ENCODE measurements around the gene TSBP1.
"Not testable (repeated sequence)": the region's sequence is repeated elsewhere in the genome, so short reads cannot be mapped to it uniquely, and the experiment has no call there.

TSBP1 gene

DNA sequence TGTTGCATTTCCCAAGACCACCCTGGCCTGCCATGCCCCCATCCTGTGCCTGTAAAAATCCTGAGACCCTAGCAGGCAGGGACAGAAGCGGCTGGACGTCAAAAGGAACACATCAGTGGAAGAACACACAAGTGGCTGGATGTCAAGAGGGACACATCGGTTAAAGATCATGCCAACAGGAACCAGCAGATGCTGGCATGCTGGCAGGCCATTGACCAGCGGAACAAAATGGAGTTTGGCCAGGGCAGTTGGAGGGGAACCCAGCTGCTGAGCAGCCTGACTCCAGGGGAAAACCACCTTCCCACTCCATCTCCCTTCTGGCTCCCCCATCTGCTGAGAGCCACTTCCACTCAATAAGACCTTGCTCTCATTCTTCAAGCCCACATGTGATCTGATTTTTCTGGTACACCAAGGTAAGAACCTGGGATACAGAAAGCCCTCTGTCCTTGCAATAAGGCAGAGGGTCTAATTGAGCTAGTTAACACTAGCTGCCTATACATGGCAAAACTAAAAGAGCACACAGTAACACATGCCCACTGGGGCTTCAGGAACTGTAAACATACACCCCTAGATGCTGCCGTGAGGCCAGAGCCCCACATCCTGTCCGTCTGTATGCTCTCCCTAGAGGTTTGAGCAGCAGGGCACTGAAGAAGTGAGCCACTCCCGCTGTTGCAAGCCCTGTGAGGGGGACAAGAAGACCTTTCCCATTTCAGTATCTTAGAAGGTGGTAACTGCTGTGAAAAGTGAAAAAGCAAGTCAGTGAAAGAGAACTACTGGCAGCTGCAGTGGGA, 4.2 kb upstream of the TSBP1 start:
- no peak for DNase-seq

DNA sequence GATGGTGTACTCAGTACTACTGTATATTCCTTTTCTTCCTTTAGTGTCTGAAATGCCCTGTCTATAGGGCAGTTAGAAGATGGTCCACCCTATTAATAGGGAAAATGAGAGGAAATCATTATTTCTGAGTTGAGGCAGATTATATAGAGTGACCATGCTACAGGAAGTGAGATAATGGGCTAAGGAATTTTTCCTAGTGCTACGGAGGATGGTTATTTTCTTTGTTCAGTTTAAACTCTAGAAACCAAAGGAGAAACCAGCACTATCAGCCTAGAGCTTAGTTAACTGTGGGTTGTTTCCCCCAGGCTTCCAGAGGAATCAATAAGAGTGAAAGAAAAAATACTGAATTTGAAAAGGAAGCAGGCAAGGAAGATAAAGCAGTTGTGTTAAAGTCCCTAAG, 474 bp downstream of the TSBP1 start:
- no peak for DNase-seq

DNA sequence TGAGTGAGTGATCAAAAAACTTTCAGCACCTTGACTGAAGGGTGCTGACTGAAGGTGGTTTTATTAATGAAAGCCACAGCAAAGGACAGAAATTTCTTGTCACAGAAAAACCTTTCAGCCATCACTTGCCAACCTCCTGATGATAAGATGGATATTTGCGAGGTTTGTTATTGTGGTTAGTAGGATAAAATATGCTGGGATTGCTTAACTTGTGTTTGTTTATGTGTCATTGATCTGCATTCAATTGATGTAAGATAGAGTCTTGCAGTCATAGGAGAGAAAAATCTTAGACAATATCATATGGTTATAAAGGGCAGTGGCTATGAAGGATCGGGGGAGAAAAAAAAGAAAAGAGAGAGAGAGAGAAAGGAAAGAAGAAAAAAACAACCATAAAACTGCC, 1.2 kb downstream of the TSBP1 start:
- no peak for DNase-seq

DNA sequence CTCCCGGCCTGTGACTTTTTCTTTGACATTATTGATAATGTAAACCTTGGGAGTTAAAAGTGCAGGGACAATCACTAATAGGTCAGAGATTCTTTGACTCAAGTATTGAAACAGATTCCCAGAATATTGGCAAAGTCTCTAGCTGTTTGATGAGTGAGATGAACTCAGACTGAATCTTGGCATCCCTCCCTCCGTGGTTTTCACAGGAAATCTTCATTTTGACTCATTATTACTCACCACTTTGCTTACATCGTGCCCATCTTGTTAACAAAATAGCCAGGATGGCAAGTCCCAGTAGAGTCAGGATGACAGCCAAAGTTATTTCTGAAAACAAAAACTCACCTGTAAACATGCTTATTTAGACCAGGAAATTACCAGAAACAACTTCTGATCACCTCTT, 2.0 kb downstream of the TSBP1 start:
- no peak for DNase-seq

DNA sequence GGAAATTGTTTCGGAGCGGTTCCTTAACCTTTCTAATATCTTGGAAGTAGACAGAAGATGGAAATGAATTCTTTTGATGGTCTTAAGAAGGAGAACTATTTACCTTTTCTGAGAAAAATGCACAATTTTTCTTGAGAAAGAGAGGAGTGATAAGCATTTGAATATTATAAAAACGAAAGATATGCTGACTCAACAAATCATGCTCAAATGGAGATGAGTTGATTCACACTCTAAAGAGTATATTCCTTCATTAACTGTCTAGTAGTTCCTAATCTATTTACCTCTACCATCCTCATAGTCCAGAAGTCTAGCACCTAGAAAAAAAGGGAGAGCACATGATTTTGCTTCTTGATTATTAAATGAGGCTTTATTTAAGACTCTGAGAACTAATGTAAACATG, 4.1 kb downstream of the TSBP1 start:
- no peak for DNase-seq

DNA sequence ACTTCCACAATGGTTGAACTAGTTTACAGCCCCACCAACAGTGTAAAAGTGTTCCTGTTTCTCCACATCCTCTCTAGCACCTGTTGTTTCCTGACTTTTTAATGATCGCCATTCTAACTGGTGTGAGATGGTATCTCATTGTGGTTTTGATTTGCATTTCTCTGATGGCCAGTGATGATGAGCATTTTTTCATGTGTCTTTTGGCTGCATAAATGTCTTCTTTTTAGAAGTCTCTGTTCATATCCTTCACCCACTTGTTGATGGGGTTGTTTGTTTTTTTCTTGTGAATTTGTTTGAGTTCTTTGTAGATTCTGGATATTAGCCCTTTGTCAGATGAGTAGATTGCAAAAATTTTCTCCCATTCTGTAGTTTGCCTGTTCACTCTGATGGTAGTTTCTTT, 12.5 kb downstream of the TSBP1 start:
- not testable (repeated sequence) for DNase-seq

DNA sequence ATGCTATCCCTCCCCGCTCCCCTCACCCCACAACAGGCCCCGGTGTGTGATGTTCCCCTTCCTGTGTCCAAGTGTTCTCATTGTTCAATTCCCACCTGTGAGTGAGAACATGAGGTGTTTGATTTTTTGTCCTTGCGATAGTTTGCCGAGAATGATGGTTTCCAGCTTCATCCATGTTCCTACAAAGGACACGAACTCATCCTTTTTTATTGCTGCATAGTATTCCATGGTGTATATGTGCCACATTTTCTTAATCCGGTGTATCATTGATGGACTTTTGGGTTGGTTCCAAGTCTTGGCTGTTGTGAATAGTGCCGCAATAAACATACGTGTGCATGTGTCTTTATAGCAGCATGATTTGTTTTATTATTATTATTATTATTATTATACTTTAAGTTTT, 13.2 kb downstream of the TSBP1 start:
- not testable (repeated sequence) for DNase-seq

DNA sequence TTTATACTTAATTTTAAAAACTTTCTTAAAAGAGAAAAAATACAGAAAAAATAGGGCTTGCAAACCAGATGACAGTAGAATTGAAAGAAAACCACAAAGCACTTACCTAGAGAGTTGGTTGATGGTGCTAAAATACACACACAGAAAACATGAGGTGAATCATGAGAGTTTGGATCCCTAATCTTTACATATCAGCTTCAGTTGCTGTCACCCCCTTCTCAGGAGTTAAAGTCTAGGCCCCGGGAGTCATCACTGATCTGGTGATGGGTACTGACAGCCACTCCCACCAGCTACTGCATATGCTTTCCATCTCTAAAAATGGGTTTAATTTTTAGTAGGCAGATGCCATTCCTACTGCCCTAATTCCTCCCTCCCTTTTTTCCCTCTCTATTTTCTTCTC, 16.7 kb downstream of the TSBP1 start:
- no peak for DNase-seq

DNA sequence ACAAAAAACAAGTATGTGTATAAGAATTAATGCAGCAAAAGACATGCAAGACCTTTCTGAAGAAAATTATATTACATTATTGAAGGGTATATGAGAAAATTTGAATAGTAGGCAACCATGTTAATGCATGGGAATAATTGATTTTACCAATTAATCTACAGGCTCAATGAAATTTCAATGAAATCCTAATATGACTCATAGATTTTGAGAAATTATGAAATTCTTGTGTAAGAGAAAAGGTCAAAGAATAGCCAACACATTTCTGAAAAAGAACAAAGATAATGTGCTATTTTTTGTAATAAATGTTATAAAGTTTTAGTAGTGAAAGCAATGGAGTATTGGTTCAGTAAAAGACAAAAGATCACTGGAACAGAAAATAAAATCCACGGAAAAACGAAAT, 18.4 kb downstream of the TSBP1 start:
- DNase-seq: no peak

DNA sequence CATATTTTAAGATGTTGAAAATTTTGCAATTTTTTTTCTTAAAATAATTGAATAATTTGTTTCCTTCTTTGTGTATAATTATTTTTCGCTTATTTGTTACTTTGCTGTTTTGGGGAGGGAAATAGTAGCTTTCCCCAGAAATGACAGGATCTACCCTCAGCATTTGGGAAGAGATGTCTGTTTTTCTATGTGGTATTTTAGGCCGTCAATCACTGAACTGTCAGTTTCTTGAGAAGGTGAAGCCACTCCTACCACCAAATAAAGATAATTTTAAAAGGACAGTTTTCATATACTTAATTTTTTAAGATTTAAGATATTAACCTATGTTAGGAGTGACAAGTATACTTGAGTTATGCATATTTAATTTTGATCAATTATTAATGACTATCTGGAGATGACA, 31.5 kb downstream of the TSBP1 start:
- no peak for DNase-seq

DNA sequence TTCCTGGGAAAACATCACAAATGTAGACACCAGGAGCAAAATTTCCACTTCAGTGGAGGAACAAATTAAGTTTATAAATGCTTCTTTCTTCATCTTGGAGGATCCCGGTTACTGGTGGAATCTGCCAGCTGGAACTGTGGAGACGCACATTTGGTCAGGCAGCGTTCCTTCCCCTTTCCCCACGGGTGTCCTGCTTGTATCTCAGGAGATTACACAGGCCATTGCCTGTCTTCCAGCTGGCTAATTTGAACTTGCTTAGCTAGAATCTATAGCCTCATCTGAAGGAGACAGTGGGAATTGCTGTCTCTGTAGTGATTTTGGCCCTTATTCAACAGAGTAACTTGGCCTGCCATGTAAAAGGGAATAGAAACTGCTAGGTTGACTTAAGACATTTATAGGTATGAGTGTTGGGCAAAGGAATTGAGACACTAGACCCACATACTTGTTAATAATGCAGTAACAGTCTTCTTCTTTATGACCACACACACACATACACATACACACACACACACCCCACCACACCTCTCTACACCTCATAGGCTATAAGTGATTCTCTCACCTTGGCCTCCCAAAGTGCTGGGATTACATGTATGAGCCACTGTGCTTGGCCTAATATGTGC, 34.4 kb downstream of the TSBP1 start:
- no peak for DNase-seq

DNA sequence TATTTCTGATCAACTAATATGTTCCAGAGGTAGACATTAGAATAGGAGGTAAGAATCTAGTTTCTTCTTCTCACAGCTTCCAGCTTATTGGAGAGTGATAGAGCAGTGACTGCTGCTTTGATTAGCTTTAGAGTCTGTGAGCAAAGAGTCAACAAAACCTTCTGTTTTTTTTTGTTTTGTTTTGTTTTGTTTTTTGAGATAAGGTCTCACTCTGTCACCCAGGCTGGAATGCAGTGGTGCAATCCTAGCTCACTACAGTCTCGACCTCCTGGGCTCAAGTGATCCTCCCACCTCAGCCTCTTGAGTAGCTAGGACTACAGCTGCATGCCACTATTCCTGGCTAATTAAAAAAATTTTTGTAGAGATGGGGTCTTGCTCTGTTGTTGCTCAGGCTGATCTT, 39.3 kb downstream of the TSBP1 start:
- DNase-seq: no peak

DNA sequence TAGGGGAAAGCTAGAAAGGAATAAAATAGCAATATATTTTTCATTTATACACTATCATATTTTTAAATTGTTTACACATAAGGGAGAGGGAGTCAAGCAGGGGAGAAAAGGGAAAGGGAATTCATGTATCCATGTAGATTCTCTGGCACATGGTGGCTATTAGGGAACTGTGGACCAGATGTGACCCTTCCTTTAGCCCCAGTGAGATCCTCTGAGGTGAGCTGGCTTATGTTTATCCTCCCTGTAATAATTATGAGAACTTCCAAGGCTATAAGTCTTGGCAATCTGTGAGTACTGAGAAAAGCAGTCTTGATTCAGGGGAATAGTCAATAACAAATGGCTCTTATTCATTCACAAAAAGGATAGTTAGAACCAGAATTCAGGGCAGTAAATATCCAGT, 42.6 kb downstream of the TSBP1 start:
- DNase-seq: no peak

DNA sequence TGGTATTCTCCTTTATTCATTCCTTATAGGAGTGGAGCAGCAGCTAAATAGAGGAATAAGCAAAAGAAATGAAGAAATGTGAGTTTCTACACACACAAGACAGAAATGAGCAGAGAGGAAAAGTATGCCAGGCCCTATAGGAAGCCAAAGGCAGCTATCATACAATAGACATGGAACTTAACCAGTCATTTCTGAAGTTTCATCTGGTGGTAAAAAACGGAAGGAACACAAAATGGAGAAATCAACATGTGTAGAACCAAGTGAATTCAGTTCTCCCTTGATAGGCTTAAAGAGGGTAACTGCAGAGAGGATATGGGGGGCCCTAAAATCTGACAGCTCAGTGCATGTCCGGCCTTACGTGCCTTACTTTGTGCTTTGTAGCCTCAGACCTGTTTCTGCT, 44.6 kb downstream of the TSBP1 start:
- DNase-seq: no peak

DNA sequence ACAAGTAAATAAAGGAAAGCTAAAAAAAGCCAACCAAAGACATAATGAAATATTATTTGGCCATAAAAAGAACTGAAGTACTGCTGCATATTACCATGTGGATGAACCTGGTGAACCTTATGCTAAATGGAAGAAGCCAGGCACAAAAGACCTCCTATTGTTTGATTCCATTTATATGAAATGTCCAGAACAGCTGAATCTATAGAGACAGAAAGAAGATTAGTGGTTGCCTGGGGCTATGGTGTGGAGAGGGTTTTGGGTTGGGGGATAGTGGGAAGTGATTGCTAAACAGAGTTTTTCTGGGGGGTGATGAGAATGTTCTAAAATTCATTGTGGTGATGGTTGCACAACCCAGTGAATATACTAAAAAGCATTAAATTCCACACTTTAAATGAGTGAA, 53.2 kb downstream of the TSBP1 start:
- DNase-seq: no peak

DNA sequence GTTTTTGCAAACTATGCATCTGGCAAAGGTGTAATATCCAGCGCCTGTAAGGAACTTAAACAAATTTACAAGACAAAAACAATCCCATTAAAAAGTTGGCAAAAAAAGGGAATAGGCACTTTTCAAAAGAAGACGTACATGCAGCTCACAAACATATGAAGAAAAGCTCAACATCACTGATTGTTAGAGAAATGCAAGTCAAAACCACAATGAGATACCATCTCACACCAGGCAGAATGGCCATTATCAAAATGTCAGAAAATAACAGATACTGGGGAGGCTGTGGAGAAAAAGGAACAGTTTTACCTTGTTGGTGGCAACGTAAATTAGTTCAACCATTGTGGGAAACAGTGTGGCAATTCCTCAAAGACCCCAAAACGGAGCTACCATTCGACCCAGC, 54.2 kb downstream of the TSBP1 start:
- no peak for DNase-seq

DNA sequence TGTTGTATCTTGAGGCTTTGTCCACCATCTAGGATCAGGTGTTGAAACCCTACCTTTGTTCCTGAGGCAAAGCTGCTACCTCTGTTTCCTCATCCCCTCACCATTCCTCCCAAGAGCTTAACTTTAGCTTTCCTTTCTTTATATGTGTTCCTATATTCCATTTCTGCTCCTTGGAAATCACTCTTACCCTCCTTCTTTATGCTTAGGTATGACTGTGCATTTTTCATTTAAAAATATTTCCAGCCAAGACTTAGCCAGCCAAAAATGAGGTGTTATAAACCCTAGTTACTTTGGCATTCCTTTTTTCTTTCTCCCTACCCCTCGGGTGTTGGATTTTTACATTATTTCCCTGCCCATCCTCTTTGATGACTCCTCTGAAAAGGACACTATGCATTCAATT, 57.7 kb downstream of the TSBP1 start:
- DNase-seq: no peak

DNA sequence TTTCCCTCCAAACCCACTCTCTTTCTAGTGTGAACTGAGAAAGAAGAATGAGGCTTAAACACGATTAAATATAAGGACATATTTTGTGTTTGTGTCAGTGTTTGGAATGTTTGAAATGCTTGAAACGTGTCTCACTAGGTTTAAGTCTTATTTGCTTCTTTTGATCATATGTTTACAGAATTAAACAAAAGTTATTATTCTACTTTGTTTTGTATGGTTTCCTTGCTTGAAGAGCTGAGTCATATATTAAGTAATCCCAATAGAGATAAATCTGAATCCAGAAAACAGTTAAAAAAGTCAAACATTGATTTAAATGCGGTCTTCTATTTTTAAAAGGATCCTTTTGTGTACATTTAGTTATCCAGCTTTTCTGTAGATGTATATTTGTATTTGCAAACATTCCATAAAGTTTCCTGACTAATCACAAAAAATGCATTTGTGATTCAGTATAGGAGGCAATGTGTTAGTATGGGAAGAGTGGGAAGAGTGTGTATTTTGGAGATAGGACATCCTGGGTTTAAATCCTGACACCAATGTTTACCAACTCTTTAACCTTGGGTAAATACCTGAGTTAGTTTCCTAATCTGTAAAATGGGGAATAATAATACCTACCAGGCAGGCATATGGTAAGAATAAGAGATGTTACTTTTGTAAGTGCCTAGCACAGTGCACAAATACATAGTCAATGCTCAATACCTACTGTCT, 72.9 kb downstream of the TSBP1 start:
- DNase-seq: no peak

DNA sequence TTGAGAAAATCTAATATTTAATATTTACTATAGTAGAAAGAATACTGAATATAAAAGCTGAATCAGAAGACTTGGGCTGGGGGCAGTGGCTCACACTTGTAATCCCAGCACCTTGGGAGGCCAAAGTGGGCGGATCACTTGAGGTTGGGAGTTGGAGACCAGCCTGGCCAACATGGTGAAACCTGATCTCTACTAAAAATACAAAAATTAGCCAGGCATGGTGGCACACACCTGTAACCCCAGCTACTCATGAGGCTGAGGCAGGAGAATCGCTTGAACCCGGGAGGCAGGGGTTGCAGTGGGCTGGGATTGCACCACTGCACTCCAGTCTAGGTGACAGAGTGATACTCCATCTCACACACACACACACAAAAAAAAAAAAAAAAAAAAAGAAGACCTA, 76.7 kb downstream of the TSBP1 start:
- not testable (repeated sequence) for DNase-seq

DNA sequence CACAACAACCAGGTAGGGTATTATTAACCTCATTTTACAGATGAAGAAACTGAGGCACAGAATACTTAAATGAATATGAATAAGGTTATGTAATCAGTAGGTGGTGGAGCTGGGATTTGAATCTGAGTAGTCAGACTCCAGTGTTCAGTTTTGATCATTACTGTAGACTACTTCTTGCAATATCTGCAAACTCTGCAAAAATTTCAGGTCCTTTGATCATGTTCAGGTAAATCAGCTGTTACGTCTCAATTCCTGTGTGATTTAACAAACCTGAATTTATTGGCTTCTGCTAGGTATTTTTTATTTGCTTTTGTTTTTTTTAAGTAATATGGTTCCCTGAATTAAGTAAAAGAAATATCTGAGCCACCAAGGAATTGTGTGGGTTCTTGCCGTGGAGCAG, 77.1 kb downstream of the TSBP1 start:
- no peak for DNase-seq

DNA sequence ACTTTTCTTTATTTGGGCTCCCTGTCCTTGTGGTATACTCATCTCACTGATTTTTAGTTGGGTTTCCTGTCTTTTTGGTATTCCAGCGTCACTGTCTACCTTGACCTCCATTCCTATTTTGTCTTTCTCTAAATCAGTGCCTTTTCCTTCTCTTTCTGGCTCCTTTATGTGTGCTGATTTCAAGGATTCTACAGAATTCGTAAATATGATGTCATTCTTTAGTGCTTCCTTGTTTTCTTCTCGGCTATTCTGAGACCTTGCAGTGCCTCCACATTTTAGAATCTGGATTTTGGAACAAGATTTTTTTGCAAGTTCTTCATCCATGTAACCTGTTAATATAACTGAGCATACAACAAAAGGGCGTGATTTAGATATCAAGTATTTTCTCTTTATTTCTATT, 78.0 kb downstream of the TSBP1 start:
- no peak for DNase-seq

DNA sequence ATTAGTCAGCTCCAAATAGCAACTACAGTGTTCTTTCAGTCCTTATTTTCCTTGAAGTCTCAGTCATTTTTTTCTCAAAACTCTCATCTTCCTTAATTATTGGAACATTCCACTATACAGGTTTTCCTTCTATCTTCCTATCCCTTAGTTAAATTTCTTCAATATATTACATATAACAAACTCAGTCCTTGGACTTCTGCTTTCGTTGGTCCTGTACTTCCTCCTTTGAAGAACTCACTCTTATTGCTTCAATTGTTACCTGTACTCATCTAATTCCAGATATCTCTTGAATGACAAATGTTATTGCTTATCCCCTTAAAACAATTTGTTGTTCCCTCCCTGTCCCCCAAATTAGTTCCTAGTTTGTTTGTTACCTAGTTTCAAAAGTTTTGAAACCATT, 80.2 kb downstream of the TSBP1 start:
- no peak for DNase-seq

DNA sequence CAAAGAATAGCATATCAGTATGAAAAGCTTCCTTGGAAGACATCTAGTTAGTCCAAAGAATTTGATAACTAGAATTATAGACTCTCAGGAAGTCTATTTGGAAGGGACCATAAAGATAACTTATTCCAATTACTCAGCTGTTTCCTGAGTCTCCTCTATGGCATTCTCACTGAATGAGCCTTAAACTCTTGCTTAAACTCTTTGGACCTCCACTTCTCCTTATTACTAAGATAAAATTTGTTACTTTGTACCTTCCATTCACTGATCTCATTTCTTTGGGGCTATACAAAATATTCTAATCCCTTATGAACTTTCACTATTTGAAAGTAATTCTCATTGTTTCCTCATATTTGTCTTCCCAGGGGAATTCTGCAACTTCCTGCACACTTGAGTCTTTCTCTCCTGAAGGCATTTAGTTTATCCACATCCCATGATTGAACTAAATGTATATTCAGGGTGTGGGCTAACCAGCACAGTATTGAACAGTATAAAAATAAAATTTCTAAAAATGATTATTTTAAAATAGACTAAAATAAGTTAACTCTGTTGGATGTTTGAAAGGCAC, 80.7 kb downstream of the TSBP1 start:
- DNase-seq: no peak

DNA sequence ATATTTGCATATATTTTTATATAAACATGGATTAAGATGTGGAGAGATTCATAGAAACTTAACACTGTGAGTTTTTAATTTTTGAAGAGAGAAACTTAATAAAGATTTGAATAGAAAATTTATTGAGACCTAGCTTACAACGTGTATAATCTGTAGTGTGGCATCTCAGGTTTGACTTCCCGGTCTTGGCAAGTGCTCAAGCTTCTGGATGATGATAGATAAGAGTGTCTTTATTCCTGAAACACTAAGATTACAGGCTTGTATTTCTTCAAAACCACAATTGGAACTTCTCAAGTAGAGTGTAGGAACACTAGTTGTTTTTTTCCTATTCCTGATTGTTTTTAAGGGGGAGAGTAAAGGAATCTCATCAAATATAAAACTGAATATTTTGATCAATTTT, 83.3 kb downstream of the TSBP1 start:
- DNase-seq: no peak
